HEK293 (cell line): ENCODE measurements around the gene FBXO33.

Source experiments
- CTCF ChIA-PET: fragments of 350-600 bp; formaldehyde crosslinking; extraction: SDS; loops from one replicate; lab custom pipeline; 2021; ENCODE audit warnings: antibody characterized with exemption; lab: Yijun Ruan, JAX
- POLR2A ChIA-PET: fragments of 300-600 bp; formaldehyde crosslinking; extraction: SDS; loops from one replicate; lab custom pipeline; 2020; ENCODE audit warnings: antibody characterized with exemption, inconsistent platforms; lab: Yijun Ruan, JAX
- H3K27ac ChIP-seq: fragments of 200-500 bp; sonication (Bioruptor generic); 2 replicates; pipeline ENCODE4 v1.5.1; 2014; ENCODE audit warnings: low read depth, low read length, control low read depth, inconsistent platforms; ENCODE audit errors: extremely low read depth
- H3K36me3 ChIP-seq, 2 experiments: fragments of 200-500 bp in 1 of 2; sonication (Bioruptor generic) in 1 of 2; 1 replicate in 1 of 2; 2 replicates in 1 of 2; pipeline ENCODE4 v1.5.1; 2014 to 2017; ENCODE audit warnings: inconsistent platforms in 2 of 2, low read length in 2 of 2; ENCODE audit not compliant: control insufficient read depth in 2 of 2, insufficient read depth in 1 of 2
- H3K4me1 ChIP-seq: fragments of 200-500 bp; sonication (Bioruptor generic); 2 replicates; pipeline ENCODE4 v1.5.1; 2014; ENCODE audit warnings: mild to moderate bottlenecking, low read length, inconsistent platforms; ENCODE audit not compliant: control insufficient read depth, insufficient read depth
- H3K4me3 ChIP-seq: 2 replicates; pipeline ENCODE4 v1.5.1; 2011; ENCODE audit warnings: low read depth, mild to moderate bottlenecking, control low read depth, low read length, moderate library complexity
- H3K9me3 ChIP-seq: fragments of 200-500 bp; sonication (Bioruptor generic); 2 replicates; pipeline ENCODE4 v1.5.1; 2014; ENCODE audit warnings: low read depth, low read length, inconsistent platforms; ENCODE audit not compliant: control insufficient read depth, insufficient read depth
- BCL11A ChIP-seq: fragments of 450-650 bp; formaldehyde crosslinking; IDR thresholded peaks from 2 replicates; pipeline ENCODE4 v1.5.1; 2016; ENCODE audit warnings: low read depth, missing biosample characterization, missing genetic modification characterization
- GLIS1 ChIP-seq: fragments of 450-650 bp; formaldehyde crosslinking; IDR thresholded peaks from 2 replicates; pipeline ENCODE4 v1.5.1; 2016; ENCODE audit warnings: missing biosample characterization, missing genetic modification characterization
- KLF10 ChIP-seq: fragments of 450-650 bp; IDR thresholded peaks from 2 replicates; pipeline ENCODE4 v1.5.1; 2018; ENCODE audit warnings: missing biosample characterization, mild to moderate bottlenecking, missing genetic modification characterization
- PBX3 ChIP-seq: sonication (generic); formaldehyde crosslinking; IDR thresholded peaks from 2 replicates; pipeline ENCODE4 v1.8.1; 2022; ENCODE audit warnings: mild to moderate bottlenecking, moderate library complexity, missing genetic modification reagents
- PRDM2 ChIP-seq: fragments of 450-650 bp; formaldehyde crosslinking; IDR thresholded peaks from 2 replicates; pipeline ENCODE4 v1.5.1; 2016; ENCODE audit warnings: missing biosample characterization, missing genetic modification characterization, borderline replicate concordance
- SP2 ChIP-seq: fragments of 450-650 bp; formaldehyde crosslinking; IDR thresholded peaks from 2 replicates; pipeline ENCODE4 v1.5.1; 2016; ENCODE audit warnings: missing biosample characterization, missing genetic modification characterization
- ZBTB21 ChIP-seq: fragments of 450-650 bp; formaldehyde crosslinking; IDR thresholded peaks from 2 replicates; pipeline ENCODE4 v1.5.1; 2017; ENCODE audit warnings: missing biosample characterization, missing genetic modification characterization
- ZFHX2 ChIP-seq: fragments of 450-650 bp; formaldehyde crosslinking; conservative IDR thresholded peaks from 2 replicates; pipeline ENCODE4 v1.5.1; 2016; ENCODE audit warnings: missing biosample characterization, missing genetic modification characterization
- ZIC2 ChIP-seq: fragments of 450-650 bp; formaldehyde crosslinking; IDR thresholded peaks from 2 replicates; pipeline ENCODE4 v1.5.1; 2016; ENCODE audit warnings: missing biosample characterization, missing genetic modification characterization
- ZNF114 ChIP-seq: fragments of 450-650 bp; formaldehyde crosslinking; IDR thresholded peaks from 2 replicates; pipeline ENCODE4 v1.5.0; 2017; ENCODE audit warnings: missing biosample characterization, missing genetic modification characterization
- ZNF169 ChIP-seq: fragments of 450-650 bp; formaldehyde crosslinking; IDR thresholded peaks from 2 replicates; pipeline ENCODE4 v1.5.1; 2016; ENCODE audit warnings: missing biosample characterization, missing genetic modification characterization
- ZNF174 ChIP-seq: fragments of 450-650 bp; formaldehyde crosslinking; IDR thresholded peaks from 2 replicates; pipeline ENCODE4 v1.5.0; 2017; ENCODE audit warnings: missing biosample characterization, mild to moderate bottlenecking, missing genetic modification characterization
- ZNF266 ChIP-seq: fragments of 450-650 bp; formaldehyde crosslinking; IDR thresholded peaks from 2 replicates; pipeline ENCODE4 v1.5.1; 2016; ENCODE audit warnings: missing biosample characterization, missing genetic modification characterization, low read depth
- ZNF555 ChIP-seq: fragments of 450-650 bp; formaldehyde crosslinking; conservative IDR thresholded peaks from 2 replicates; pipeline ENCODE4 v1.5.1; 2017; ENCODE audit warnings: missing biosample characterization, mild to moderate bottlenecking, missing genetic modification characterization, inconsistent platforms
- ZNF629 ChIP-seq: fragments of 450-650 bp; formaldehyde crosslinking; IDR thresholded peaks from 2 replicates; pipeline ENCODE4 v1.5.1; 2017; ENCODE audit warnings: missing biosample characterization, missing genetic modification characterization
- ZNF660 ChIP-seq: fragments of 450-650 bp; IDR thresholded peaks from 2 replicates; pipeline ENCODE4 v1.5.1; 2018; ENCODE audit warnings: missing biosample characterization, mild to moderate bottlenecking, missing genetic modification characterization
- ZNF837 ChIP-seq: fragments of 450-650 bp; formaldehyde crosslinking; IDR thresholded peaks from 2 replicates; pipeline ENCODE4 v1.5.1; 2016; ENCODE audit warnings: missing biosample characterization, missing genetic modification characterization
- TF ChIP-seq, protein P1 (sequence below): fragments of 450-650 bp; formaldehyde crosslinking; IDR thresholded peaks from 2 replicates; pipeline ENCODE4 v1.5.1; 2016; ENCODE audit warnings: missing biosample characterization, missing genetic modification characterization
- TF ChIP-seq, protein P2 (sequence below): fragments of 450-650 bp; formaldehyde crosslinking; IDR thresholded peaks from 2 replicates; pipeline ENCODE4 v1.5.1; 2016; ENCODE audit warnings: missing biosample characterization, missing genetic modification characterization, low read depth

FBXO33 gene

GRCh38 chr14:39368261-39368959, 63.8 kb downstream of the FBXO33 start (continued):
- TF ChIP-seq, protein P1, sequence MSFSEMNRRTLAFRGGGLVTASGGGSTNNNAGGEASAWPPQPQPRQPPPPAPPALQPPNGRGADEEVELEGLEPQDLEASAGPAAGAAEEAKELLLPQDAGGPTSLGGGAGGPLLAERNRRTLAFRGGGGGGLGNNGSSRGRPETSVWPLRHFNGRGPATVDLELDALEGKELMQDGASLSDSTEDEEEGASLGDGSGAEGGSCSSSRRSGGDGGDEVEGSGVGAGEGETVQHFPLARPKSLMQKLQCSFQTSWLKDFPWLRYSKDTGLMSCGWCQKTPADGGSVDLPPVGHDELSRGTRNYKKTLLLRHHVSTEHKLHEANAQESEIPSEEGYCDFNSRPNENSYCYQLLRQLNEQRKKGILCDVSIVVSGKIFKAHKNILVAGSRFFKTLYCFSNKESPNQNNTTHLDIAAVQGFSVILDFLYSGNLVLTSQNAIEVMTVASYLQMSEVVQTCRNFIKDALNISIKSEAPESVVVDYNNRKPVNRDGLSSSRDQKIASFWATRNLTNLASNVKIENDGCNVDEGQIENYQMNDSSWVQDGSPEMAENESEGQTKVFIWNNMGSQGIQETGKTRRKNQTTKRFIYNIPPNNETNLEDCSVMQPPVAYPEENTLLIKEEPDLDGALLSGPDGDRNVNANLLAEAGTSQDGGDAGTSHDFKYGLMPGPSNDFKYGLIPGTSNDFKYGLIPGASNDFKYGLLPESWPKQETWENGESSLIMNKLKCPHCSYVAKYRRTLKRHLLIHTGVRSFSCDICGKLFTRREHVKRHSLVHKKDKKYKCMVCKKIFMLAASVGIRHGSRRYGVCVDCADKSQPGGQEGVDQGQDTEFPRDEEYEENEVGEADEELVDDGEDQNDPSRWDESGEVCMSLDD (tag by site-specific recombination) = no peak
- TF ChIP-seq ZFHX2 (tag by site-specific recombination) (no peak), BCL11A (tag by site-specific recombination) (no peak), ZNF114 (tag by site-specific recombination) (no peak), GLIS1 (peak; percentile 31; the same call in 1 of the 2 replicates), ZNF174 (tag by site-specific recombination) (no peak)
- TF ChIP-seq, all 188 proteins: peak for 3

GRCh38 chr14:39367387-39367751, 64.9 kb downstream of the FBXO33 start:
- H3K27ac ChIP-seq = no peak overlapping the region
- ChIA-PET CTCF (interaction anchor here (0.7 to 2.3 kb wide), 3 partner anchors 136 to 261 kb away, joined by 3 to 11 read pairs (median 4); no protein-coding TSS in a partner anchor), POLR2A (interaction anchor here (0.6 kb wide), 1 partner anchor 264 kb away, joined by 4 read pairs; no protein-coding TSS in a partner anchor)
- H3K9me3 ChIP-seq = no peaks in the 10 kb centered on the region
- H3K36me3 ChIP-seq = no peaks in the 10 kb centered on the region
- no peak for TF ChIP-seq ZNF629 (tag by site-specific recombination)
- peak; percentile 61 for TF ChIP-seq ZIC2 (tag by site-specific recombination)
- no peak overlapping the region for H3K4me3 ChIP-seq
- no peaks in the 10 kb centered on the region for H3K4me1 ChIP-seq

DNA sequence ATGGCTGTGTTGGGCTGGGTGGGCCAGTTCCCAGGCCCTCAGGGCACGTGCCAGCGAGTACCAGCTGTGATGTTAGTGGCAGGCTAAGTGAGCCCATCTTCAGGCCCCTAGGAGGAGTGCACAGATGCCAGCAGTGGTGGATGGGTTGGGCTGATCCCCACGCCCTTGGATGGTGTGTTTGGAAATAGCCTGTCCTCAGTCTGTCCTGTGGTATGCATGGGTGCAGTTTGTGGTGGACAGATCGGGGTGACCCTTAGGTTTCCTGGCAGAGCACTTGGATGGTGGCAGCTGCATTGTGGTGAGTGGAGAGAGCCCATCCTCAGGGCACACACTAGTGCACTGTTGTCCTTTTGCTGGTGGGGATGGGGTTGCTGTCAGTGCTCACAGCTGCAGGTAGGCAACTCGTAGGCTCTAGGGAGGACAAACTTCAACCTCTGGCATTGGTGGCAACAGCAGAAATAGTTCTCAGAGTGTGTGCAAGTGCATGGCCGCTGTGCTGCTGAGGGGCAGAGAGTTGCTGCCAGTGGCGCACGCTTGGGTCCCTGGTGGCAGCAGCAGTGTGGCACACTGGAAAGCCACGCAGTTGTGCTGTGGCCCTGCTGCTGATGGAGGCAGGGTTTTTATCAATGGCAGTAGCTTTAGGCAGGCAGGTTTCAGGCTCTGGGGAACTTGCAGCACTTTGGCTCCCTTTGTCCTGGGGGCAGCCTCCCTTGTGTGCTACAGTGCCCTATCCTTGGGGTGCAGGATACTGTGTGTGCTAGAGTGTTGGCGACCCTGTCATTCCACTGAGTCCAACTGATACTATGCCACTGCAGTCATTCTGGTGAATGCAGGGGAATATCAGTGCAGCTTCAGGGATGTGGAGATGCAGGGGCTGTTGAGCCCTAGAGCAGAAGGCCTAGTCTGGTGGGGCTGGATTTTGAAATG, 65.5 kb downstream of the FBXO33 start:
- POLR2A ChIA-PET = interaction anchor here (0.6 kb wide), 1 partner anchor 19 kb away, joined by 3 read pairs; no protein-coding TSS in a partner anchor
- CTCF ChIA-PET = interaction anchor here (0.7 to 2.3 kb wide), 4 partner anchors 135 to 261 kb away, joined by 3 to 11 read pairs (median 4); no protein-coding TSS in a partner anchor
- H3K27ac ChIP-seq = no peak overlapping the region
- TF ChIP-seq ZBTB21 (tag by site-specific recombination) (no peak), ZNF555 (tag by site-specific recombination) (no peak), ZNF837 (tag by site-specific recombination) (no peak), ZNF266 (tag by site-specific recombination) (no peak), ZNF660 (tag by site-specific recombination) (no peak), PBX3 (CRISPR knock-in tag) (no peak), ZNF169 (tag by site-specific recombination) (no peak), KLF10 (tag by site-specific recombination) (no peak), PRDM2 (tag by site-specific recombination) (no peak), SP2 (no peak)
- TF ChIP-seq, protein P2, sequence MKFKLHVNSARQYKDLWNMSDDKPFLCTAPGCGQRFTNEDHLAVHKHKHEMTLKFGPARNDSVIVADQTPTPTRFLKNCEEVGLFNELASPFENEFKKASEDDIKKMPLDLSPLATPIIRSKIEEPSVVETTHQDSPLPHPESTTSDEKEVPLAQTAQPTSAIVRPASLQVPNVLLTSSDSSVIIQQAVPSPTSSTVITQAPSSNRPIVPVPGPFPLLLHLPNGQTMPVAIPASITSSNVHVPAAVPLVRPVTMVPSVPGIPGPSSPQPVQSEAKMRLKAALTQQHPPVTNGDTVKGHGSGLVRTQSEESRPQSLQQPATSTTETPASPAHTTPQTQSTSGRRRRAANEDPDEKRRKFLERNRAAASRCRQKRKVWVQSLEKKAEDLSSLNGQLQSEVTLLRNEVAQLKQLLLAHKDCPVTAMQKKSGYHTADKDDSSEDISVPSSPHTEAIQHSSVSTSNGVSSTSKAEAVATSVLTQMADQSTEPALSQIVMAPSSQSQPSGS = no peak

More for the DNA sequence above, 65.5 kb downstream of the FBXO33 start:
- no peaks in the 10 kb centered on the region for H3K9me3 ChIP-seq
- H3K4me3 ChIP-seq = no peak overlapping the region
- no peaks in the 10 kb centered on the region for H3K4me1 ChIP-seq
- H3K36me3 ChIP-seq = no peaks in the 10 kb centered on the region
